DOHH2 (cell line): ENCODE measurements around the gene CALY.

ENCODE experiments used
- EZH2phosphoT487 ChIP-seq: fragments of 200-600 bp; sonication (generic); IDR thresholded peaks from 2 replicates; pipeline ENCODE4 v1.6.1; 2017; ENCODE audit warnings: borderline replicate concordance, mild to moderate bottlenecking, antibody characterized with exemption, low read length, moderate library complexity, mixed read lengths
- TF ChIP-seq, protein P1 (sequence below): fragments of 200-600 bp; sonication (generic); IDR thresholded peaks from one replicate; pipeline ENCODE4 v1.5.1; 2014; ENCODE audit warnings: antibody characterized with exemption, mild to moderate bottlenecking, low read depth, low read length; ENCODE audit not compliant: poor library complexity, severe bottlenecking

DNA sequence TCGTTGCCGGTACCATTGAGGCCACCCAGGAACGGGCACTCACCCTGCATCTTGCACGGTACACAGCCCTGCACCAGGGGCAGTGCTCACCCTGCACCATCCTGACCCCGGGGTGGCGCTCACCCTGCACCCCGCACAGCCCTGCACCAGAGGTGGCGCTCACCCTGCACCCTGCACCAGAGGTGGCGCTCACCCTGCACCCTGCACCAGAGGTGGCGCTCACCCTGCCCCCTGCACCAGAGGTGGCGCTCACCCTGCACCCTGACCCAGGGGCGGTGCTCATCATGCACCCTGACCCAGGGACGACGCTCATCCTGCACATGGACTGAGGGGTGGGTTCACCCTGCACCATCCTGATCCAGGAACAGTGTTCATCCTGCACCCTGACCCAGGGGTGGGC lies 34.5 kb downstream of the CALY start:
- TF ChIP-seq, protein P1, sequence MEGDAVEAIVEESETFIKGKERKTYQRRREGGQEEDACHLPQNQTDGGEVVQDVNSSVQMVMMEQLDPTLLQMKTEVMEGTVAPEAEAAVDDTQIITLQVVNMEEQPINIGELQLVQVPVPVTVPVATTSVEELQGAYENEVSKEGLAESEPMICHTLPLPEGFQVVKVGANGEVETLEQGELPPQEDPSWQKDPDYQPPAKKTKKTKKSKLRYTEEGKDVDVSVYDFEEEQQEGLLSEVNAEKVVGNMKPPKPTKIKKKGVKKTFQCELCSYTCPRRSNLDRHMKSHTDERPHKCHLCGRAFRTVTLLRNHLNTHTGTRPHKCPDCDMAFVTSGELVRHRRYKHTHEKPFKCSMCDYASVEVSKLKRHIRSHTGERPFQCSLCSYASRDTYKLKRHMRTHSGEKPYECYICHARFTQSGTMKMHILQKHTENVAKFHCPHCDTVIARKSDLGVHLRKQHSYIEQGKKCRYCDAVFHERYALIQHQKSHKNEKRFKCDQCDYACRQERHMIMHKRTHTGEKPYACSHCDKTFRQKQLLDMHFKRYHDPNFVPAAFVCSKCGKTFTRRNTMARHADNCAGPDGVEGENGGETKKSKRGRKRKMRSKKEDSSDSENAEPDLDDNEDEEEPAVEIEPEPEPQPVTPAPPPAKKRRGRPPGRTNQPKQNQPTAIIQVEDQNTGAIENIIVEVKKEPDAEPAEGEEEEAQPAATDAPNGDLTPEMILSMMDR, result no peak
- no peak for TF ChIP-seq EZH2phosphoT487
